GM21390 (cell line): Measurements from ENCODE around the gene CHST15.

Experiments used
- ATAC-seq: cut with Tn5 transposase; IDR thresholded peaks from one replicate; pipeline ENCODE4 v1.9.1; 2021; ENCODE audit not compliant: unreplicated experiment

Gene CHST15

GRCh38 chr10:123974406-123974805, 119.0 kb downstream of the CHST15 start:
- ATAC-seq, result no peak

GRCh38 chr10:123972481-123973401, 120.7 kb downstream of the CHST15 start:
- no peak for ATAC-seq

GRCh38 chr10:123970927-123971286, 122.5 kb downstream of the CHST15 start:
- no peak for ATAC-seq

- ATAC-seq, result no peak
Observed at GRCh38 chr10:123970207-123970926, 123.0 kb downstream of the CHST15 start.

GRCh38 chr10:123967626-123968243, 125.7 kb downstream of the CHST15 start:
- no peak for ATAC-seq

- no peak for ATAC-seq
Observed at GRCh38 chr10:123966896-123967231, 126.5 kb downstream of the CHST15 start.

GRCh38 chr10:123965973-123966895, 127.2 kb downstream of the CHST15 start:
- ATAC-seq, result no peak

- no peak for ATAC-seq
Observed at GRCh38 chr10:123964953-123965352, 128.4 kb downstream of the CHST15 start.

GRCh38 chr10:123962756-123963530, 130.5 kb downstream of the CHST15 start:
- ATAC-seq, result no peak

- ATAC-seq, result no peak
Observed at GRCh38 chr10:123958241-123958640, 135.2 kb downstream of the CHST15 start.
